ENCODE measurements around the gene POLN.

DNA sequence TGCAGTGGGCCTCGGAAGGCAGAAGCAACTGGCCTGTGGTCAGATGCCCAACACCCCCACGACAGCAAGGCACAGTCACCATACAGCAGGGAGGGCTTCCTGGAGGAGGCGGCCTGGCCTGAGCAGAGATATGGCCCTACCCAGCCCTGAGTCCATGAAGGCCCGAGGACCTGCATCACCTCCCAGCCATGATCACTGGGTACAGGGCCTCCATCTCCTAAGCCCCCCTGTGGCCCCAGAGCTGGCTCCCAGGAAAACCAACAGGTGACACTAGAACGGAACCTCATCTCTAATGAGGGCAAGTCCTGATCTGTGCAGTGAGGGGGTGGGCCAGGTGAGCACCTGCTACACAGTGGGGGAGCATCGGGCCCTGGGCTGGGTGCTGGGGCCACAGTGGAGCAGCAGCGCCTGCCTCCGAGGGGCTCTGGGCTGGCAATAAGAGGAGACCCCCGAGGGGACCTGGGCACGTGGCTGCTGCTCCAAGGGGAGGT is 46.2 kb upstream of the POLN start:
- TF ChIP-seq, protein P1, sequence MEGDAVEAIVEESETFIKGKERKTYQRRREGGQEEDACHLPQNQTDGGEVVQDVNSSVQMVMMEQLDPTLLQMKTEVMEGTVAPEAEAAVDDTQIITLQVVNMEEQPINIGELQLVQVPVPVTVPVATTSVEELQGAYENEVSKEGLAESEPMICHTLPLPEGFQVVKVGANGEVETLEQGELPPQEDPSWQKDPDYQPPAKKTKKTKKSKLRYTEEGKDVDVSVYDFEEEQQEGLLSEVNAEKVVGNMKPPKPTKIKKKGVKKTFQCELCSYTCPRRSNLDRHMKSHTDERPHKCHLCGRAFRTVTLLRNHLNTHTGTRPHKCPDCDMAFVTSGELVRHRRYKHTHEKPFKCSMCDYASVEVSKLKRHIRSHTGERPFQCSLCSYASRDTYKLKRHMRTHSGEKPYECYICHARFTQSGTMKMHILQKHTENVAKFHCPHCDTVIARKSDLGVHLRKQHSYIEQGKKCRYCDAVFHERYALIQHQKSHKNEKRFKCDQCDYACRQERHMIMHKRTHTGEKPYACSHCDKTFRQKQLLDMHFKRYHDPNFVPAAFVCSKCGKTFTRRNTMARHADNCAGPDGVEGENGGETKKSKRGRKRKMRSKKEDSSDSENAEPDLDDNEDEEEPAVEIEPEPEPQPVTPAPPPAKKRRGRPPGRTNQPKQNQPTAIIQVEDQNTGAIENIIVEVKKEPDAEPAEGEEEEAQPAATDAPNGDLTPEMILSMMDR (IDR thresholded peaks at IDR 0.05; ENCODE audit: poor library complexity): no peak
- no peak for TF ChIP-seq EZH2 (IDR thresholded peaks at IDR 0.05; ENCODE audit: borderline replicate concordance)
- no peak for TF ChIP-seq EZH2phosphoT487 (IDR thresholded peaks at IDR 0.05; ENCODE audit: low read depth, severe bottlenecking, unreplicated experiment)
